HepG2 (cell line): ENCODE measurements around the gene KBTBD13. TPM values are rescaled to one million over a fixed set of nuclear protein-coding genes. Genes with fewer than 3 reads are reported as not detected.

Source experiments
- ARHGAP35 ChIP-seq: sonication (generic); formaldehyde crosslinking; IDR thresholded peaks from 2 replicates; pipeline ENCODE4 v1.9.0; 2022; ENCODE audit warnings: mild to moderate bottlenecking, inconsistent platforms, moderate library complexity, missing genetic modification reagents, borderline replicate concordance
- BORCS8-MEF2B ChIP-seq: sonication (generic); formaldehyde crosslinking; IDR thresholded peaks from 2 replicates; pipeline ENCODE4 v1.8.0; 2022; ENCODE audit warnings: mild to moderate bottlenecking, missing genetic modification reagents
- FOXK1 ChIP-seq: sonication (generic); formaldehyde crosslinking; IDR thresholded peaks from 2 replicates; pipeline ENCODE4 v1.4.0; 2020; ENCODE audit warnings: low read depth, missing genetic modification reagents, borderline replicate concordance
- HOXD1 ChIP-seq: sonication (generic); formaldehyde crosslinking; IDR thresholded peaks from 2 replicates; pipeline ENCODE4 v1.5.0; 2020; ENCODE audit warnings: missing genetic modification reagents
- ISL2 ChIP-seq: sonication (generic); formaldehyde crosslinking; IDR thresholded peaks from 2 replicates; pipeline ENCODE4 v1.5.0; 2020; ENCODE audit warnings: missing genetic modification reagents
- KMT2A ChIP-seq: sonication (generic); formaldehyde crosslinking; IDR thresholded peaks from 2 replicates; pipeline ENCODE4 v1.4.0; 2020; ENCODE audit warnings: missing genetic modification reagents
- MBD4 ChIP-seq: IDR thresholded peaks from 2 replicates; pipeline ENCODE4 v1.6.1; 2012; ENCODE audit warnings: low read length, inconsistent platforms, borderline replicate concordance
- RAD21 ChIP-seq: fragments of 450-650 bp; formaldehyde crosslinking; IDR thresholded peaks from 2 replicates; pipeline ENCODE4 v1.5.0; 2020; ENCODE audit warnings: mild to moderate bottlenecking
- RBM39 ChIP-seq: fragments of 200-400 bp; formaldehyde crosslinking; IDR thresholded peaks from one replicate; pipeline ENCODE4 v1.6.1; 2018; ENCODE audit warnings: antibody characterized with exemption, mild to moderate bottlenecking, low read depth, low read length; ENCODE audit not compliant: poor library complexity, severe bottlenecking
- RXRA ChIP-seq: sonication (generic); formaldehyde crosslinking; IDR thresholded peaks from 2 replicates; pipeline ENCODE4 v1.5.1; 2020; ENCODE audit warnings: missing genetic modification reagents
- SALL2 ChIP-seq: sonication (generic); formaldehyde crosslinking; IDR thresholded peaks from 2 replicates; pipeline ENCODE4 v1.8.1; 2023; ENCODE audit warnings: mild to moderate bottlenecking, missing genetic modification reagents, inconsistent platforms
- TBX2 ChIP-seq: sonication (generic); formaldehyde crosslinking; IDR thresholded peaks from 2 replicates; pipeline ENCODE4 v1.5.0; 2020; ENCODE audit warnings: missing genetic modification reagents, mild to moderate bottlenecking, borderline replicate concordance
- TCF12 ChIP-seq, 2 experiments: fragments of 450-650 bp in 1 of 2; sonication (generic) in 1 of 2; formaldehyde crosslinking in 1 of 2; IDR thresholded peaks; 2 replicates each; pipeline versions ENCODE4 v1.6.1 to v1.8.0; 2017 to 2022; ENCODE audit warnings: antibody characterized with exemption in 1 of 2, mild to moderate bottlenecking in 1 of 2, missing genetic modification reagents in 1 of 2, moderate library complexity in 1 of 2
- ZFP90 ChIP-seq: sonication (generic); formaldehyde crosslinking; IDR thresholded peaks from 2 replicates; pipeline ENCODE4 v1.8.0; 2022; ENCODE audit warnings: missing genetic modification reagents, mild to moderate bottlenecking, inconsistent platforms, borderline replicate concordance
- ZMYM2 ChIP-seq: sonication (generic); formaldehyde crosslinking; IDR thresholded peaks from 2 replicates; pipeline ENCODE4 v1.8.0; 2022; ENCODE audit warnings: mild to moderate bottlenecking, missing genetic modification reagents
- ZNF256 ChIP-seq: sonication (generic); formaldehyde crosslinking; conservative IDR thresholded peaks from 2 replicates; pipeline ENCODE4 v1.4.0; 2020; ENCODE audit warnings: missing genetic modification reagents
- ZNF776 ChIP-seq: sonication (generic); formaldehyde crosslinking; IDR thresholded peaks from 2 replicates; pipeline ENCODE4 v1.4.0; 2020; ENCODE audit warnings: mild to moderate bottlenecking, missing genetic modification reagents
- polyA plus RNA-seq, 8 experiments: library from polyadenylated mRNA; depleted of rRNA in 3 of 8; stranded (reverse) in 7 of 8; unstranded in 1 of 8; fragments of >200 nt; fragmentation: Illumina TruSeq in 4 of 8; extraction: Trizol in 4 of 8; gene quantifications; 2 replicates each; pipeline versions ENCODE4 v1.2.1 to v1.2.3, GENCODE V29; 2011 to 2016; ENCODE audit warnings: low read depth in 4 of 8, missing spikeins in 1 of 8, mixed read lengths in 1 of 8; ENCODE audit not compliant: insufficient read depth in 1 of 8
- total RNA-seq, 5 experiments: library from RNA; depleted of rRNA; stranded (reverse); fragments of >200 nt; fragmentation: Illumina TruSeq; extraction: Trizol; gene quantifications; 2 replicates each; pipeline ENCODE4 v1.2.3, GENCODE V29; 2016; ENCODE audit warnings: low read depth in 1 of 5
- TF ChIP-seq, protein P1 (sequence below): IDR thresholded peaks from 2 replicates; pipeline ENCODE4 v1.6.1; 2016; ENCODE audit warnings: low read depth, borderline replicate concordance
- TF ChIP-seq, protein P2 (sequence below): sonication (generic); formaldehyde crosslinking; IDR thresholded peaks from 2 replicates; pipeline ENCODE4 v1.4.0; 2020; ENCODE audit warnings: missing genetic modification reagents, borderline replicate concordance
- TF ChIP-seq, protein P3 (sequence below): sonication (generic); formaldehyde crosslinking; IDR thresholded peaks from 2 replicates; pipeline ENCODE4 v1.8.1; 2022; ENCODE audit warnings: low read depth, mild to moderate bottlenecking, missing genetic modification reagents
- TF ChIP-seq, protein P4 (sequence below): sonication (generic); formaldehyde crosslinking; IDR thresholded peaks from 2 replicates; pipeline ENCODE4 v1.8.0; 2022; ENCODE audit warnings: mild to moderate bottlenecking, missing genetic modification reagents, moderate library complexity
- TF ChIP-seq, protein P5 (sequence below): sonication (generic); formaldehyde crosslinking; IDR thresholded peaks from 2 replicates; pipeline ENCODE4 v1.8.0; 2022; ENCODE audit warnings: missing genetic modification reagents, mild to moderate bottlenecking, borderline replicate concordance

KBTBD13 gene
- total and polyA plus RNA-seq, 2 of the 13 experiments (the other 11 are each of a cell fraction or from before 2014, with no cell fraction given): not detected

DNA sequence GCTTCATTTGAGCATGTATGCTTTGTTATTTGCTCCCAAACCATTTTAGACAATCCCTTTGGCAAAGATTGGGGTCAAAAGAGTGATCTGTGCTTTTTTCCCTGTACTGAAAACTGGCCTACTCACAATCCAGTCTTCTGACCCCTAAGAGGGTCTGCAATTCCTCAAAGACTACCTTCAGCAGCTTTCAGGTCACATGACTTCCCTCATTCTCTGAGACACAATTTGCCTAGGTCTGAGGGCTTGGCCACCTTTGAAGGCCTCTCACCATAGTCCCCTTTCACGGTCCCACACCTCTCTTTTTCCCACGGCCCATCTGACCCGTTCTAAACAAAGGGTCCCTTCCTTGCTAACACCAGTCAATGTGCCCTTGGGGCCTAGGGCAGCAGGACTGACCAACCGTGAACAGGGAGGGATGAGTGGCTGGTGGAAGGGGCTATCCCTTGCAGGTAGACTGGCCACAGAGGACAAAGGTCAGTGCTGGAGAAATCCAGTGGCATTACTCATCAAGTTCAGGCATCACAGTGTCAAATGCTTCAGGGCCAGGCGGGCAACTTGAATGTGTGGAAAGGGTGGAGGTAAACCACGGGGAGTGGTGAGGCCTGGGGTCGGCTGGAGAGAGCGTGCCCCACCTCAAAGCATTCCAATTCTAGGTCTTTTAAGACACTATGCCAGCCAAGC lies 19.5 kb upstream of the KBTBD13 start (continued):
- TF ChIP-seq, protein P1, sequence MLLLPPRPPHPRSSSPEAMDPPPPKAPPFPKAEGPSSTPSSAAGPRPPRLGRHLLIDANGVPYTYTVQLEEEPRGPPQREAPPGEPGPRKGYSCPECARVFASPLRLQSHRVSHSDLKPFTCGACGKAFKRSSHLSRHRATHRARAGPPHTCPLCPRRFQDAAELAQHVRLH (CRISPR knock-in tag): peak; percentile 66; the same call in 1 of the 2 replicates
- no peak for TF ChIP-seq MBD4
- 0 out of 2 replicates have a peak, but pooled peaks have one; percentile 47 for TF ChIP-seq HOXD1 (CRISPR knock-in tag)
- TF ChIP-seq ARHGAP35: 0 out of 2 replicates have a peak, but pooled peaks have one; percentile 29
- TF ChIP-seq, protein P2, sequence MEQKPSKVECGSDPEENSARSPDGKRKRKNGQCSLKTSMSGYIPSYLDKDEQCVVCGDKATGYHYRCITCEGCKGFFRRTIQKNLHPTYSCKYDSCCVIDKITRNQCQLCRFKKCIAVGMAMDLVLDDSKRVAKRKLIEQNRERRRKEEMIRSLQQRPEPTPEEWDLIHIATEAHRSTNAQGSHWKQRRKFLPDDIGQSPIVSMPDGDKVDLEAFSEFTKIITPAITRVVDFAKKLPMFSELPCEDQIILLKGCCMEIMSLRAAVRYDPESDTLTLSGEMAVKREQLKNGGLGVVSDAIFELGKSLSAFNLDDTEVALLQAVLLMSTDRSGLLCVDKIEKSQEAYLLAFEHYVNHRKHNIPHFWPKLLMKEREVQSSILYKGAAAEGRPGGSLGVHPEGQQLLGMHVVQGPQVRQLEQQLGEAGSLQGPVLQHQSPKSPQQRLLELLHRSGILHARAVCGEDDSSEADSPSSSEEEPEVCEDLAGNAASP: peak; percentile 48; the same call in 1 of the 2 replicates
- TF ChIP-seq FOXK1 (CRISPR knock-in tag): peak; percentile 59; the same call in 1 of the 2 replicates
- no peak for TF ChIP-seq RBM39
- TF ChIP-seq RXRA (CRISPR knock-in tag): peak; percentile 90
- no peak for TF ChIP-seq TCF12 (IDR thresholded peaks at IDR 0.05)
- TF ChIP-seq TCF12 (CRISPR knock-in tag; IDR thresholded peaks at IDR 0.05): no peak
- TF ChIP-seq KMT2A (CRISPR knock-in tag): 0 out of 2 replicates have a peak, but pooled peaks have one; percentile 35
- TF ChIP-seq, protein P3, sequence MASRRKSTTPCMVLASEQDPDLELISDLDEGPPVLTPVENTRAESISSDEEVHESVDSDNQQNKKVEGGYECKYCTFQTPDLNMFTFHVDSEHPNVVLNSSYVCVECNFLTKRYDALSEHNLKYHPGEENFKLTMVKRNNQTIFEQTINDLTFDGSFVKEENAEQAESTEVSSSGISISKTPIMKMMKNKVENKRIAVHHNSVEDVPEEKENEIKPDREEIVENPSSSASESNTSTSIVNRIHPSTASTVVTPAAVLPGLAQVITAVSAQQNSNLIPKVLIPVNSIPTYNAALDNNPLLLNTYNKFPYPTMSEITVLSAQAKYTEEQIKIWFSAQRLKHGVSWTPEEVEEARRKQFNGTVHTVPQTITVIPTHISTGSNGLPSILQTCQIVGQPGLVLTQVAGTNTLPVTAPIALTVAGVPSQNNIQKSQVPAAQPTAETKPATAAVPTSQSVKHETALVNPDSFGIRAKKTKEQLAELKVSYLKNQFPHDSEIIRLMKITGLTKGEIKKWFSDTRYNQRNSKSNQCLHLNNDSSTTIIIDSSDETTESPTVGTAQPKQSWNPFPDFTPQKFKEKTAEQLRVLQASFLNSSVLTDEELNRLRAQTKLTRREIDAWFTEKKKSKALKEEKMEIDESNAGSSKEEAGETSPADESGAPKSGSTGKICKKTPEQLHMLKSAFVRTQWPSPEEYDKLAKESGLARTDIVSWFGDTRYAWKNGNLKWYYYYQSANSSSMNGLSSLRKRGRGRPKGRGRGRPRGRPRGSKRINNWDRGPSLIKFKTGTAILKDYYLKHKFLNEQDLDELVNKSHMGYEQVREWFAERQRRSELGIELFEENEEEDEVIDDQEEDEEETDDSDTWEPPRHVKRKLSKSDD (CRISPR knock-in tag): 0 out of 2 replicates have a peak, but pooled peaks have one; percentile 21
- TF ChIP-seq, protein P4, sequence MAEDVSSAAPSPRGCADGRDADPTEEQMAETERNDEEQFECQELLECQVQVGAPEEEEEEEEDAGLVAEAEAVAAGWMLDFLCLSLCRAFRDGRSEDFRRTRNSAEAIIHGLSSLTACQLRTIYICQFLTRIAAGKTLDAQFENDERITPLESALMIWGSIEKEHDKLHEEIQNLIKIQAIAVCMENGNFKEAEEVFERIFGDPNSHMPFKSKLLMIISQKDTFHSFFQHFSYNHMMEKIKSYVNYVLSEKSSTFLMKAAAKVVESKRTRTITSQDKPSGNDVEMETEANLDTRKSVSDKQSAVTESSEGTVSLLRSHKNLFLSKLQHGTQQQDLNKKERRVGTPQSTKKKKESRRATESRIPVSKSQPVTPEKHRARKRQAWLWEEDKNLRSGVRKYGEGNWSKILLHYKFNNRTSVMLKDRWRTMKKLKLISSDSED (CRISPR knock-in tag): no peak
- no peak for TF ChIP-seq ISL2 (CRISPR knock-in tag)
- TF ChIP-seq, protein P5, sequence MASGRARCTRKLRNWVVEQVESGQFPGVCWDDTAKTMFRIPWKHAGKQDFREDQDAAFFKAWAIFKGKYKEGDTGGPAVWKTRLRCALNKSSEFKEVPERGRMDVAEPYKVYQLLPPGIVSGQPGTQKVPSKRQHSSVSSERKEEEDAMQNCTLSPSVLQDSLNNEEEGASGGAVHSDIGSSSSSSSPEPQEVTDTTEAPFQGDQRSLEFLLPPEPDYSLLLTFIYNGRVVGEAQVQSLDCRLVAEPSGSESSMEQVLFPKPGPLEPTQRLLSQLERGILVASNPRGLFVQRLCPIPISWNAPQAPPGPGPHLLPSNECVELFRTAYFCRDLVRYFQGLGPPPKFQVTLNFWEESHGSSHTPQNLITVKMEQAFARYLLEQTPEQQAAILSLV (CRISPR knock-in tag): peak; percentile 64; the same call in 1 of the 2 replicates
- TF ChIP-seq ZMYM2 (CRISPR knock-in tag): no peak
- TF ChIP-seq BORCS8-MEF2B: peak; percentile 74; the same call in 1 of the 2 replicates
- TF ChIP-seq ZNF776 (CRISPR knock-in tag): no peak
- peak; percentile 65 for TF ChIP-seq SALL2
- no peak; the same call in 1 of the 2 replicates for TF ChIP-seq ZFP90 (CRISPR knock-in tag)
- TF ChIP-seq ZNF256 (CRISPR knock-in tag): no peak
- TF ChIP-seq TBX2: peak; percentile 82
- peak; percentile 34; the same call in 1 of the 2 replicates for TF ChIP-seq RAD21 (CRISPR knock-in tag)
